ENCODE measurements around the gene SMDT1.

The SMDT1 gene

DNA sequence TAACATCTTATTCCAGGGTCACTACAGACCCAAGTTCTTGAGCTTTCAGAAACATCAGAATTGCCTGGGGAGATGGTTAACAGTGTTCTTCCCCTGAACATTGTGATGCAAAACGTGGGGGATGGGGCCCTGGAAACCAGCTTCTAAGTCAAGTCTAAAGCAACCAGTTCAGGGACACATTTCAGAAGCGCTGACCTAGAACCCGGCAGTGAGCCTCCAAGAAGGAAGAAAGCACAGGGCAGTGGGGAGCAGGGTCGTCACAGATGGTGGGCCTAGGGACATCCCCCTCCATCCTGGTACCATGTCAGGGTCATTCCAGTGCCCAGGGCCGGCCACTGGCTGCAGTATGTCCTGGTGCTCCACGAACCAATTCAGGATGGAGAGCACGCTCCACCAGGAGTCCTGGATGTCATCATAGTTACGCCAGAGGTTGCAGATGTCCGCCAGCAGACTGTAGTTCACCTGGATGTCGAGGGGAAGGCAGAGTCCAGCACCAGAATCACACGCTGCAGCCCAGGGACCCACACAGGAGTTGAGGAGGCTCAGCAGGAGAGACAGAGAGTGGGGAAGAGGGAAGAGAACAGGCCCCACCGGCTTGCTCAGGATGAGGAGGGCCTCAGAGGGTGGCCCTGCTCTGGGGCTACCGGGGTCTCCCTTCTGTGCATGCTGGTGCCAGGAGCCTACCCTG lies 13.9 kb upstream of the SMDT1 start:
- no peak for TF ChIP-seq GATA2 (IDR thresholded peaks at IDR 0.05; ENCODE audit: low read depth, low read length)
- TF ChIP-seq GATA3 (IDR thresholded peaks at IDR 0.05; ENCODE audit: low read depth, low read length), result no peak

DNA sequence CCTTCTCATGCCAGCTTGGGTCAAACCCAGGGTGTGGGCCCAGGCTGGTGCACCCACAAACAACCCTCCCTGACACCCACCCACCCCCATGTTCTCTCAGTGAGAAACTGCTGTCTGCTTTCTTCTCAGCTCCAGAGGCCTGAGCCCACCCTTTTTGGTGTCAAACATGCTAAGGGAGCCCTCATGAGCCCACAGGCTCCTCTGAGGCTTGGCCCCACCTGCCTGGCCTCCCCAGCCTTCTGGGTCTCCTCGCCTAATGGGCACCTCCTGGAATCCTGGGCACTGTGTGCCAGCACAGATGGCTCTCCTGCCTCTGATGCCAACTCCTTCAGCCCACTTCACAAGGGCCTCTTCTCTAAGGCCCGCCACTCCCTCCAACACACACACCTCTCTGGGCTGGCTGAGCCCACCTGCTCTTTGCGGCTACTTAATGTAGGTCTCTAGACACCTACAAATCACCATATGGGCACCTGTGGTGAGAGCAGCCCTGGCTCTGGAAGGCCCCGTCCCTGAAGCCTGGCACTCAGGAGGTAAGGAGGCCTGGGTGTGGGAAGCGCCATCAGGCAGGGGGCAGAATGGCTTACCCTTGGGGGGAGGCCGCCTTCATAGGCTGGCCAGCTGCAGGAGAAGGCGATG lies 13.3 kb upstream of the SMDT1 start:
- TF ChIP-seq GATA2 (IDR thresholded peaks at IDR 0.05; ENCODE audit: low read depth, low read length), result no peak
- no peak for TF ChIP-seq GATA3 (IDR thresholded peaks at IDR 0.05; ENCODE audit: low read depth, low read length)

DNA sequence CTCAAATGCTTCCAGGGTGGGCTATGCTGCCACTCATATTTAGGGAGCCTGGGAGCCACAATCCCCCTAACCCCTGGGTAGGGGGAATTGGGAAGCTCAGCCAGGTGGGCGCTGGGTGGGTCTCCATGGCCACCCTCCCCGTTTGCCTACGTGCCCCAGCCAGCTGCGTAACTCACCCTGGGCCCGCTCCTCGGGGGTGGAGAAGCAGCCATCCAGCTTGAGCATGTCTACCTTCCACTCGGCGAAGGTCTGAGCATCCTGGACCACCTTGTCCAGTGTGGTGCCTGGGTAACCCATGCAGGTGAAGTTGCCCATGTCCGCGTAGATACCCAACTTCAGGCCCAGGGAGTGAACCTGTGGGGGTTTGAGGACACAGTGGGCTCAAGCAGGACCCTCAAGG lies 12.6 kb upstream of the SMDT1 start:
- no peak for TF ChIP-seq GATA2 (IDR thresholded peaks at IDR 0.05; ENCODE audit: low read depth, low read length)
- TF ChIP-seq GATA3 (IDR thresholded peaks at IDR 0.05; ENCODE audit: low read depth, low read length), result no peak

DNA sequence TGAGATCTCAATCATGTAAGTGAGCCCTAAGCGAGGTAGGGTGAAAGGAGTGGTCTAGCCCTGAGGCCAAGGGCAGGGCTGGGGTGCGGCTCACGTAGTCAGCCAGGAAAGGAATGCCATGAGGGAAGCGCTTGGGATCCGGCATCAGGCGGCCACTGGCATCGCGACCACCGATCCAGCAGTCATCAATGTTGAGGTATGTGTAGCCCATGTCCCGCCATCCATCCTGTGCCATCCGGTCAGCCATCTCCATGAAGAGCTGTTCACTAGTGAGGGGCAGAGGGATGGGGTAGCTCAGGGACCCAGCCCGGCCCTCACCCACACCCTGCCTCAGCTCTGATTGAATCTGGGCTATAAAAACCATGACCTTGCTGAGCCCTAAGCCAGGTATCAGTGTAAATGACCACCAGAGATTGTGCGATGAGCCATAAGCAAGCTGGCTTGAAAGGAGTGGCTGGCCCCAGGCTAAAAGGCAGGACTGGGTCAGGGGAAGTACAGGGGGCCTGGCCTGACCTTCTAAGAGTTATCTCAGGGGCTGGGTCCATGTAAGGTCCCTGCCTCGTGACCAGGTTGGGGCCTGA lies 11.7 kb upstream of the SMDT1 start:
- TF ChIP-seq GATA3 (IDR thresholded peaks at IDR 0.05; ENCODE audit: low read depth, low read length) (no peak), GATA2 (IDR thresholded peaks at IDR 0.05; ENCODE audit: low read depth, low read length) (no peak)

DNA sequence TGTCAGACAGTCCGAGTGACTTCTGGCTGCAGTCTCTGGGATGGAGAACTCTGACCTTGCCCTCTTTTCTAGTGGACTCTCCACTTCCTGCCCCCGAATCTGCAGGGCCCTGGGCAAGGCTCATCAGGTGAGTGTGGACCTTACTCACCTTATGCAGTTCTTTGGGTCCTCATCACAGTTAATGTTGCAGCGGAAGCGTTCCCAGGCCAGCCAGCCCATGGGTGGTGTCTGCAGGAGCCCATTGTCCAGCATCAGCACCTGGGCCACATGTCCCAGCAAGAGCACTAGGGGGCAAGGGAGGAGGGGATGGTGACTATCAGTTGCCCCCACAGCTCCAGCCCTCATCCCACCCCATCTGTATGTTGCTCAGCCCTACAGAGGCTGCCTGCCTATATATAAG lies 11.2 kb upstream of the SMDT1 start:
- TF ChIP-seq GATA3 (IDR thresholded peaks at IDR 0.05; ENCODE audit: low read depth, low read length), result no peak
- no peak for TF ChIP-seq GATA2 (IDR thresholded peaks at IDR 0.05; ENCODE audit: low read depth, low read length)

DNA sequence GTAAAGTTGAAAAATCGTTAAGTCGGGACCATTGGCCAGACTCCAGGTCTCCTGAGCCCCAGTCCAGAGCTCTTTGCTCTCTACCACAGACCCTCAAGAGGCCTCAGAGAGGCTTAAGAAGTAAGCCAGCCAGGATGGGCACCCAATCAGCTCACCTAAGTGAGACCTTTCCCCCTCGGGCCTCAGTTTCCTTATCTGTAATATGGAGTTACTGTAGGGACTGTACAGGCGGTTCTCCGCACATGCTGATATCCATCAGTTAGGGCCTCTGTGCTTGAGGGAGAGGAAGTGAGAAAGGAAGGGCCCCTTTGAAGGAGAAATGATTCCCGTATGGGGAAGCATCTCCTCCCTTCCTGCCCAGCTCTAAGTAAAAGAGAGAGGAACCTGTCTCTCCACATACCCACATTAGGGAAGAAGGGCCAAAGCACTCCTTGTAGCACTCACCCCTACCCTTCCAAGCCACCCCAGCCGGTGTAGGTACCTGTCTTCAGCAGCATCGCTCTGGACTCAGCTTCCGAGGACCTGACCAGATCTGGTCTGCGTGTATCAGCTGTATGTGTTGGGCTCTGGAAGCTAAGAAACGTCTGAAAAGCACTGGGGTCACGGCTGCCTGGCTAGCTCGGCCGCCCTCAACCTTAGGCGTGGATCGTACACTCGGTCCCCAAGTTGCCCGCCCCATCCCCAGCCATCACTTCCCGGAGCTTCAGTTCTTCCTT lies 9.5 kb upstream of the SMDT1 start:
- TF ChIP-seq GATA3 (IDR thresholded peaks at IDR 0.05; ENCODE audit: low read depth, low read length) (no peak), GATA2 (IDR thresholded peaks at IDR 0.05; ENCODE audit: low read depth, low read length) (no peak)

DNA sequence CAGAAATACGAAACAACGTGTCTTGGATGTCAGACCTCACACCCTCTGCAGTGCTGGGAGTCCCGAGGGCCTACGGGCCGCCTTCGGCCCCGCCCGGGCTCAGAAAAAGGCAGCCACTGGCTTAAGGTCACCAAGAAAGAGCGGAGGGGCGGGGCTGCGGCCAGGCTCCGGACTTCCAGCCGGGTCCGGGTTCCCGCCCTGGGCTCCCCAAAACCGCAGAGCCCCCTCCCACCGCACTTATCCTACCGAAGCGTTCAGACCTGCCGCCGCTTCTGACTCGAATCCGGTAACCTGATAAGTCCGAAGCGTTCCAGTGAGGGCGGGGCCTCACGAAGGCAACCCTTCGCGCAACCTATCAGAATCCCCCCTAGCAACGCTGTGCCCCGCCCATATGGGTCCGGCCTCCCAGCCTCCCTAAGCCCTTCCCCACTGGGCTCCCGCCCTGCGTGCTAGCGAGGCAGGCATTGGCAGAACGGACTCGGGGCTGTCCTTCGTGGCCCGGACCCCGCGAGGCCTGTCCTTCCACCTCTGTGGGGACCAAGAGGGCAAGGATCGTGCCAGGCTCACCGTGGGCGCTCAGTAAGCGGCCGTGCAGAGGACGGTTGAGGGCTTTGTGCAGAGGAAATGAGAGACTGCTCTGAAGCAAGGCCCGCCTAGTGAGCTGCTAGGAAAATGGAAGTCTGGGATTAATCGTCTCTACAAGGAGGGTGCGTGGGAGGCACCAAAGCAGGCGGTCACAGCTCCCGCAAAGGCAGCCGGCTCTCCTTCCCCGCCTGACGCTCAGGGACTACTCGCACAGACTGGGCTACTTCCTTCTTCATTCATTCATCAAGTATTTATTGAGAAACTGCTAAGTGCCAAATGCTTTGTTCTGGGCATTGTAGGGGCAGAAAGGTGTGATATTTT lies 8.7 kb upstream of the SMDT1 start, which contains the start of gene NAGA:
NAGA (minus strand) TSS at position 296 of the 906 bp plus-strand sequence. CDS start 515 bp downstream, outside the sequence.
- TF ChIP-seq GATA2 (IDR thresholded peaks at IDR 0.05; ENCODE audit: low read depth, low read length) (no peak), GATA3 (IDR thresholded peaks at IDR 0.05; ENCODE audit: low read depth, low read length) (no peak)

DNA sequence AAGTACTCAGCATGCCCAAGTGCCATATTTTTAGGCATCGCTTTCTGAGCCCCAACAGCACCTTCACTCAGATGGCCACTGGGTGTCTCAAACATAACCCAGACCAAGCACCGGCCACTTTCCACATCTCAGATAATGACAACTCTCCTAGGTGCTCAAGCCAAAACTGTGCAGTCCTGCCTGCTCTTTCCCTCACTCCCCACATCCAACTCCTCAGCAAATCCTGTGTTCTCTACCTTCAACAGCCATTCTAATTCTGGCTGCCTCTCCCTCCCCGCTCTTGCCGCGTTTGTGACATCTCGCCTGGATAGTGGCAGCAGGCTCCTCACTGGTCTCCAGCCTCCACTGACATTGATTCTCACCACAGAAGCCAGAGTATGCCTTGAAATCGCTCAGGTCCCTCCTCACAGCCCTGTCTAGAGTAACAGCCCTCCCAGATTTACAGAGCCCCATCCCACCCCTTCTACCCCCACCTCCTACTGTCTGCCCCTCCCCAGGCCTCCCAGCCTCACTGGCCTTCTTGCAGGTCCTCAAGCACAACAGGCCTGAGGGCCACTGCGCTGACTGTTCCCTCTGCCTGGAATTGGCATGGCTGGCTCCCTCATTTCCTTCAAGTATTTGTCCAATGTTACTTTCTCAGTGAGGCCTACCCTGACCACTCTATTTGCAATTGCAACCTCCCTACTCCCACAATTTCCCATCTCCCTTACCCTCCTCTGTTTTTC lies 6.7 kb upstream of the SMDT1 start:
- no peak for TF ChIP-seq GATA2 (IDR thresholded peaks at IDR 0.05; ENCODE audit: low read depth, low read length)
- no peak for TF ChIP-seq GATA3 (IDR thresholded peaks at IDR 0.05; ENCODE audit: low read depth, low read length)

DNA sequence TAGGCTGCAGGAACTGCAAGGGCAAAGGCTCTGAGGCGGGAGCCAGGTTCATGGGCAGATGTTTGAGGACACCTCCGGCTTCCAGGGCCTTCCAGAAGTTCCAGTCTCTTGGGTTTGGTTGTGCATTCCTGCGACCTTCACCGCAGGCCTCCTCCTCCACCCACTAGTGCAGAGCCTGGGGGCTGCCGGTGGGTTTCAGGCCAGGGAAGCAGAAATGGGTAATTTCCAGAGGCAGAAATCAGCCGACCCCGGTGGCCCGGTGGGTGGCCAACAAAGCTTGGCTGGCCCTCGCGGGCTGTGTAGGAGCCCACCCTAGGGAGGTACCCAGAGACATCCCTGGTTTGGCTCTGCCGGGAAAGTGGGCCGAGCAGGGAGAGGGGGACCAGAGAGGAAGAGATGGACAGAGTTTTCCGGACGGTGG lies 5.9 kb upstream of the SMDT1 start:
- TF ChIP-seq GATA2 (IDR thresholded peaks at IDR 0.05; ENCODE audit: low read depth, low read length) (no peak), GATA3 (IDR thresholded peaks at IDR 0.05; ENCODE audit: low read depth, low read length) (no peak)

DNA sequence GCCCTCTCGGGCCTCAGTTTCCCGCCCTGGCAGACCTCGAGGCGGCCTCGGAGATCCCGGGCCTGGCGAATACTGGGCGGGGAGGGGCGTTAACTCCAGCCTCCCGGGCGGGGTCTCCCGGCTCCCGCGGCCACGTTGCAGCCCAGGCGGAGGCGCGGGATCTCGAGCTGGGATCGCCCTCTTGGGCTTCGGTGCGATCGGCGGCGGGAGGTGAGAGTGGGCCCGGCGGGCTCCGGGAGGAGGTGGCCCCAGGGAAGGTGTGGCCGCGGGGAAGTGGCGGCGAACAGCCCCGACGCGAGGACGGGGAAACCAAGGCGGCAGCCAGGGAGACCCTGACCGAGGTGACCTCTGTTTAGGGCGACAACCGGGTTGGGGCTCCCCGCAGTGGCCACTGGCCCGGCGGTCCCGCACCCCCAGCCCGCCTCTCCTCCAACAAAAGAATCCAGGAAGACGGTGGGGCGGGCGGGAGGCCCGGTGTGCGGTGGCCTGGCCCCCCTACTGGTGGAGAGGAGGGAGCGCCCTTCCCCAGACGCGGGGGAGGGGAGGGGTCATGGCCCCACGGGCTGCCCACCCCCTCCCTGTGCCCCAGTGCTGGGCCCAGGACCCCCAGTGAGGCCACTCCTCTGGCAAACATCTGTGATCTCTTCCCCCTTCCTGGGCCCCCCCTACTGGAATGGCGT lies 5.2 kb upstream of the SMDT1 start, which contains the start of gene PHETA2:
PHETA2 (plus strand) TSS at position 117 of the 680 bp plus-strand sequence. CDS start 3,046 bp downstream, outside the sequence.
- no peak for TF ChIP-seq GATA2 (IDR thresholded peaks at IDR 0.05; ENCODE audit: low read depth, low read length)
- no peak for TF ChIP-seq GATA3 (IDR thresholded peaks at IDR 0.05; ENCODE audit: low read depth, low read length)

DNA sequence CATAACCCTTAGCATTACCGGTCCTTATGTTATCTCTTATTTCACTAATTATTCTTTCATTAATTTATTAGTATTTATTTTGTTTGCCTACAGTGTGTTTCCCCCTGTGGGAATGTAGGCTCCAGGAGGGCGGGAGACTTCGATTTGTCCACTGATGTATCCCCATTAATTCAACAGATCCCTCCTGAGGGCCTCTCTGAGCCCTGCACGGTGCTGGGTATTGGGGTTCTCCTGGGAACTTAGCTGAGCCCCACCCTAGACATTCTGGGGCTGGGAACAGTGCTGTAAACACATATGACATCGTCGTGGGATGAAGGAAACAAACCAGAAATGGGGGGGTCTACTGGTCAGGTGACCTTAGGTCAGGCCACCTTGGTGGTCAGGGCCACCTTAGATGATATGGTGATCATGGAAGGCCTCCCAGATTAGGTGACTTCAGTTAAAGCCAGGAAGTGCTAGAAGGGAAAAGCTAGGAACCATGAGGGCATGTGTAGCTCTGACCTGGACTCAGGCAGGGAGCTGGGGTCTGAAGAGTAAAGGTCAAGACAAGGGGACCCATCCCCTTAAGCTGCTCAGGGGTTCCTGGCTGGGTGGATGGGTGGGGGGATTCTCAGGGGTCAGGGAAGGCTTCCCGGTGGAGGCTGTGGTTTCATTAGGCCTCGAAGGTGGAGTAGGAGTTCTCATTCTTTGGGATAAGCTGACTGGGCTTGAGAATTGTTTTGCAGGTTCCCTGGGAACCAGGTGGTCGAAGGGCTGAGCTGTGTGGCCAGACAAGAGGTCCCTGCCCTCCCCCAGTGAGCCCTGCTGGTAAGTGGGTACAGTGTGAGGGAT lies 4.4 kb upstream of the SMDT1 start:
- no peak for TF ChIP-seq GATA3 (IDR thresholded peaks at IDR 0.05; ENCODE audit: low read depth, low read length)
- no peak for TF ChIP-seq GATA2 (IDR thresholded peaks at IDR 0.05; ENCODE audit: low read depth, low read length)

All from SH-SY5Y (cell line).